SH-SY5Y (cell line): ENCODE data around the gene KLHDC4.

Experiments used
- GATA2 ChIP-seq: IDR thresholded peaks from 2 replicates; pipeline ENCODE4 v1.6.1; 2011; ENCODE audit warnings: mild to moderate bottlenecking, low read depth, low read length
- GATA3 ChIP-seq: IDR thresholded peaks from 2 replicates; pipeline ENCODE4 v1.6.1; 2011; ENCODE audit warnings: low read depth, mild to moderate bottlenecking, low read length, moderate library complexity

- TF ChIP-seq GATA2 (no peak), GATA3 (no peak)
Measured at GRCh38 chr16:87701505-87701921, 64.3 kb downstream of the KLHDC4 start.
